HCT116 (cell line): Measurements from ENCODE around the gene CSTA.

ENCODE experiments used
- CEBPB ChIP-seq: IDR thresholded peaks from 2 replicates; pipeline ENCODE4 v1.6.1; 2012; ENCODE audit warnings: low read depth
- CTCF ChIP-seq, 3 experiments: fragments of 200-600 bp in 1 of 3; sonication (generic) in 1 of 3; IDR thresholded peaks in 2 of 3; conservative IDR thresholded peaks in 1 of 3; 2 replicates each; pipeline ENCODE4 v1.5.1; 2012 to 2017; ENCODE audit warnings: low read depth in 2 of 3, low read length in 2 of 3, antibody characterized with exemption in 1 of 3, borderline replicate concordance in 1 of 3, control low read depth in 1 of 3, mild to moderate bottlenecking in 1 of 3, mixed read lengths in 1 of 3, mixed run types in 1 of 3, moderate library complexity in 1 of 3; ENCODE audit not compliant: insufficient read depth in 1 of 3
- EGR1 ChIP-seq: IDR thresholded peaks from 2 replicates; pipeline ENCODE4 v1.6.1; 2012; ENCODE audit warnings: low read depth
- EZH2phosphoT487 ChIP-seq: fragments of 200-600 bp; IDR thresholded peaks from 2 replicates; pipeline ENCODE4 v1.6.1; 2018; ENCODE audit warnings: antibody characterized with exemption, borderline replicate concordance
- FOSL1 ChIP-seq: IDR thresholded peaks from 2 replicates; pipeline ENCODE4 v1.6.1; 2012; ENCODE audit warnings: low read depth
- MAX ChIP-seq: IDR thresholded peaks from 2 replicates; pipeline ENCODE4 v1.6.1; 2012
- POLR2A ChIP-seq: IDR thresholded peaks from 2 replicates; pipeline ENCODE4 v1.7.0; 2011; ENCODE audit warnings: borderline replicate concordance; ENCODE audit not compliant: insufficient read depth, insufficient read length; ENCODE audit errors: extremely low read depth
- RAD21 ChIP-seq: IDR thresholded peaks from 2 replicates; pipeline ENCODE4 v1.6.1; 2012; ENCODE audit warnings: low read depth, mild to moderate bottlenecking
- SP1 ChIP-seq: IDR thresholded peaks from 2 replicates; pipeline ENCODE4 v1.6.1; 2012; ENCODE audit warnings: low read depth
- SRF ChIP-seq: IDR thresholded peaks from 2 replicates; pipeline ENCODE4 v1.6.1; 2012; ENCODE audit warnings: low read depth
- ZNF274 ChIP-seq: fragments of 200-500 bp; sonication (Bioruptor generic); IDR thresholded peaks from 2 replicates; pipeline ENCODE4 v1.6.1; 2014; ENCODE audit warnings: mild to moderate bottlenecking, low read depth, low read length, inconsistent platforms

- TF ChIP-seq POLR2A (no peak), CTCF (IDR thresholded peaks at IDR 0.05 in 2 of 3, conservative IDR thresholded peaks at IDR 0.05 in 1 of 3; ENCODE audit: borderline replicate concordance in 1 of 3, insufficient read depth in 1 of 3, low read depth in 2 of 3, low read length in 2 of 3) (no peak), CEBPB (no peak), FOSL1 (no peak), SP1 (no peak), EZH2phosphoT487 (no peak), RAD21 (no peak), SRF (no peak), ZNF274 (no peak), MAX (no peak), EGR1 (no peak)
Measured at GRCh38 chr3:122366379-122366749, 41.3 kb downstream of the CSTA start.
